Measurements from ENCODE around the gene LPO. TPM values are rescaled to one million over a fixed set of nuclear protein-coding genes. Genes with fewer than 3 reads are reported as not detected.

The LPO gene
- total RNA-seq, 1 experiment from 2014 or later, result not detected

DNA sequence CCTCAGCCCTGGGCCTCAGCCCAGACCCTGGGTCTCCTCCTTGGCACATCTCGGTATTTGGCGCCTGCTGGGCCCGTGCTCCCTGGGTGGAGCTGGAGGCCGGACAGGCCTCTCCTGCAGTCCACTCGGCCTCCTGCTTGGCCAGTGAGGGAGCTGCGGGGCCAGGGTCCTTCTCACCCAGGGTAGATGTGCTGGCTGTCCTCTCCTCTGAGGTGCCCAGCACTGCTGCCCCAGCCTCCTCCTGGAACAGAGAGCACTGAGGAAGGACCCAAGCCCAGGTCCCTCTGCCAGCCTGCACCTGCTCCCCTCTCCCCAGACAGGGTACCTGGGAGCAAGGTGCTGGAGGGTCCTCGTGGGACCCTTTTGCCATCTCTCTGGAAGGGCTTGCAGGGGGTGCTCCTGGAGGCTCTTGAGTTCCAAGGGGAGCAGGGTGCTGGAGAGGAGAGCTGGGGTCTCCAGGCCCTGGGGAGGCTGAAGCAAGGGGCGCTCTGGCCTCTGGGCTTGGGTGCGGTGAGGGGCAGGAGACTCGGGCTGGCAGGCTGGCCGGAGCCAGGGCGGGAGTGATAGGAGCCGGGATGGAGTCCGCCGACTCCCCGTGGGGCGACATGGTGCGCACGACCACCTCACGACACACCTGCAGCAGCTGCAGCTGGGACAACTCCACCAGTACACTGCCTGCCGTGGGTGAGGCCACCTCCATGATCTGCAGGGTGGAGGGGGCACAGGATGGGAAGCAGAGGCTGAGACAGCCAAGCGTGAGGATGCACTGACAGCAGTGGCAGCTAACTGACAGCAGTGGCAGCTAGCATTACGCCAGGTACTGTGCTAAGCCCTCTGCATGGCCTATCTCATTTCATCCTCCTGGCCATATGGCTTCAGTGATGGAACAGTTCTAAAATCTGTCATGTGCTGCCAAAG is 72.4 kb downstream of the LPO start:
- Histone ChIP-seq H3K27me3 (replicated peaks) (peaks cover 71% of the 10 kb centered on the region), H3K9me3 (replicated peaks) (no peaks in the 10 kb centered on the region; the same call in 1 of the 2 replicates), H3K4me1 (replicated peaks) (no peaks in the 10 kb centered on the region), H3K27ac (no peak overlapping the region), H3K4me3 (no peak overlapping the region), H3K36me3 (no peaks in the 10 kb centered on the region)
- peak in 1 of 2 experiments; percentile 45 for DNase-seq (ENCODE audit: low read depth in 1 of 2, low spot score in 2 of 2)

DNA sequence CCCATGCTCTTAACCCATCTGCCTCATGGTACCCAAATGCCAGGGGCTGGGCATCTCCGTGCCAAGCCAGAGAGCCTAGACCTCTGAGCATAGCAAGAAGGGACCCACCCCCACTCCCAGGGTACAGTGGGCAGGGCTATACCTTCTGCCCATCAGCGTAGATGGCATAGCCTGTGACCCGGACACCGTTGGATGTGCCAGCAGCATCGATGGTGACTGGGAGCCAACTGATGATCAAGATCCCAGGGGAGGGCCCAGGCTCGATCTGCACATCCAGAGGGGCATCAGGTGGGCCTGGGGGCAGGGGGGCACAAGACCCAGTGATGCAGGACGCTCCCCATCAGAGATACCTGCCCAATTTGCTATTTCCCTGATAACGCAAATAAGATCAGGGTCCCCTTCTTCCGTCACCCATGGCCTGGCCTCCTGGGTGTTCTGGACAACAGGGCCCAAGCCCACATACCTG is 73.1 kb downstream of the LPO start:
- H3K4me3 ChIP-seq, result no peak overlapping the region
- H3K9me3 ChIP-seq (replicated peaks), result no peaks in the 10 kb centered on the region; the same call in 1 of the 2 replicates
- no peaks in the 10 kb centered on the region for H3K4me1 ChIP-seq (replicated peaks)
- H3K36me3 ChIP-seq, result no peaks in the 10 kb centered on the region
- peak in 1 of 2 experiments; percentile 40 for DNase-seq (ENCODE audit: low read depth in 1 of 2, low spot score in 2 of 2)
- H3K27ac ChIP-seq, result no peak overlapping the region
- peaks cover 65% of the 10 kb centered on the region for H3K27me3 ChIP-seq (replicated peaks)

DNA sequence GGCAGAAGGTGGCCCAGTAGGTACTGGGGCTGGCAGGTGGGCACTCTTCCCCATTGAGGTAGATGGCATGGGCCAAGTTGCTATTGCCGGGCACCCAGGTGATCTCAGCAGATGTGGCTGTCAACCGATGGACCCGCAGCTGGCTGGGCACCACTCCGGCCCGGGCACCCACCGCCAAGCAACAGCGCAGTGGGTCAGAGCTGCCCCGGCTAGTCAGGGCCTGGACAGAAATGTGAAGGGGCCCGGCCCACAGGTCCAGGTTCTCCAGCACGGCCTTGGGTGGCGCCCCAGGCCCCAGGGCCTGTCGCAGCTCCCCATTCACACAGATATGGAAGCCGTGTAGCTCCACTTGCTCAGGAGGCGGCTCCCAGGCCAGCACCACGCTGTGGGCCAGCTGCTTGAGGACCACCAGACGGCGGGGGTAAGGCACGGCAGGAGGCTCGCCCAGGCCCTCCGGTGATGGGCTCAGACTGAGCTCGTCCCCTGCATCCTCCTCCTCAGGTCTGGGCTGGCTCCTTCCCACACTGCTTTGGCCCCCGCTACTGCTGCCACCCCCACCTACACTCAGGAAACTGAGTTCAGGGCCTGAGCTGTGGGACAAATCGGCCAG is 73.7 kb downstream of the LPO start:
- peak in 1 of 2 experiments; percentile 45 for DNase-seq (ENCODE audit: low read depth in 1 of 2, low spot score in 2 of 2)
- H3K4me1 ChIP-seq (replicated peaks), result no peaks in the 10 kb centered on the region
- no peak overlapping the region for H3K27ac ChIP-seq
- H3K27me3 ChIP-seq (replicated peaks), result peaks cover 58% of the 10 kb centered on the region
- H3K9me3 ChIP-seq (replicated peaks), result no peaks in the 10 kb centered on the region; the same call in 1 of the 2 replicates
- H3K4me3 ChIP-seq, result no peak overlapping the region
- H3K36me3 ChIP-seq, result no peaks in the 10 kb centered on the region

DNA sequence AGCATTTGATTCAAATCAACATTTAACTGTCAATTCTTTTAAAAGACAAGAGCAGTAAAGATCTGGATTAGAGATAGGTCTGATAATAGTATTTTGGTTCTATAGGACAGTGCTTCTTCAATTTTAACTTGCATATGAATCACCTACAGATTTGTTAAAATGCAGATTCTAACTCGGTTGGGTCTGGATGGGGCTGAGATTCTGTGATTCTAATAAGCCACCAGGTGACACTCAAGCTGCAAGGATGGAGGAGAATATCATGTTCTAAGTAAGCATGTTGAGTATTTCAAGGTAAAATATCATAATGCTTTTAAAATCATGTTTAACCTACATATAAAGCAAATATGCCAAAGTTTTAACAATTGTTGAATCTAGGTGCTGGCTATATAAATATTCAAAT is 74.4 kb downstream of the LPO start:
- Histone ChIP-seq H3K27me3 (replicated peaks) (peaks cover 52% of the 10 kb centered on the region), H3K4me1 (replicated peaks) (no peaks in the 10 kb centered on the region), H3K27ac (no peak overlapping the region), H3K4me3 (no peak overlapping the region), H3K36me3 (no peaks in the 10 kb centered on the region), H3K9me3 (replicated peaks) (no peaks in the 10 kb centered on the region)
- no peak for DNase-seq (ENCODE audit: low read depth in 1 of 2, low spot score in 2 of 2)

DNA sequence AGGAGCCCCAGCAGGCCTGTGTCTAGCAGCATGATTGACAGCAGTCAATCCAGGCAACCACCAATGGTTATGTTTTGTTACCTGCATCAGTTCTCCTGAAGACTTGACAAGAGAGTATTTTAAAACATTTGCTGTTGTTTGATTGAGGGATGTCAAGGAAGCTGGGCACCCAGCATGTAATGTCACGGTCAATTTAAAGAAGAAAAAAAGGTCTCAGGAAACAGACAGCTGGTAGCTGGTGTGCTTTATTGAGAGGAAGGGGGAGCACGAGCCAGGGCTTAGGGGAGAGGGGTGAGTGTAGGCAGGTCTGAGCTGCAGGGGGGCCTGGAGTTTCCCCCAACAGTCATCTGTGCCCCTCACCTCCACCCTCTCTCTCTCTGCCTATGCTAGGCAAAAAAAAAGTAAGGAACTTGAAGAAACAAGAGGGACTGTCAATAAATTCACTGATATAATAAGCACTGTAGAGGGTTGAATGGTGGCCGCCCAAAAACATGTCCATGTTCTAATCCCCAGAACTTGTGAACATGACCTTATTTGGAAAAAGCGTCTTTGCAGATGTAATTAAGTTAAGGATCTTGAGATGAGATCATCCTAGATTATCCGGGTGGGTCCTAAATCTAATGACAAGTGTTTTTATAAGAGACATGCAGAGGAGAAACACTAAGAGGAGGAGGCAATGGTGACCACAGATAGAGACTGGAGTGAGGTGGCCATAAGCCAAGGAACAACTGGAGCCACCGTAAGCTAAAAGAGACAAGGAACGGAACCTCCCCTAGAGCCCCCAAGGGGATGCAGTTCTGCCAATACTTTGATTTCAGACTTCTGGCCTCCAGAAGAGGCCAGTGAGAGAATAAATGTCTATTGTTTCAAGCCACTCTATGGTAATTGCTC is 75.7 kb downstream of the LPO start:
- Histone ChIP-seq H3K27me3 (replicated peaks) (peaks cover 42% of the 10 kb centered on the region), H3K4me1 (replicated peaks) (no peaks in the 10 kb centered on the region), H3K9me3 (replicated peaks) (no peaks in the 10 kb centered on the region), H3K36me3 (no peaks in the 10 kb centered on the region), H3K4me3 (no peak overlapping the region), H3K27ac (no peak overlapping the region)
- peak in 1 of 2 experiments; percentile 24 for DNase-seq (ENCODE audit: low read depth in 1 of 2, low spot score in 2 of 2)

DNA sequence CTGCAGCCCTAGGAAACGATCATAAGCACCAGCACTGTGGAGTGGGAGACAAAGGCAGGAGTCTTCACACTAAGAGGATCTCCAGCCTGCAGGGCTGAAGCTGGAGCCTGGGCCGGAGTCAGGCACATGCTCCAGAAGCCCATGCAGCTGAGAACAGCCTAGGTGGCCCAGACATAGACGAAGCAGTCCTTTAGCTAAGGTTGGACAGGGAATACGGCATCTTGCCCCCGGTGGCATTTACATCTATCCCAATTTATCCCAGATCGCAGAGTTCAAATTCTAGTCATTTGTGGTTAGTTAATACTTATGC is 76.3 kb downstream of the LPO start:
- Histone ChIP-seq H3K4me3 (no peak overlapping the region), H3K4me1 (replicated peaks) (no peaks in the 10 kb centered on the region), H3K9me3 (replicated peaks) (no peaks in the 10 kb centered on the region), H3K36me3 (no peaks in the 10 kb centered on the region), H3K27ac (no peak overlapping the region), H3K27me3 (replicated peaks) (peaks cover 38% of the 10 kb centered on the region)
- DNase-seq (ENCODE audit: low read depth in 1 of 2, low spot score in 2 of 2), result peak in 1 of 2 experiments; percentile 34

DNA sequence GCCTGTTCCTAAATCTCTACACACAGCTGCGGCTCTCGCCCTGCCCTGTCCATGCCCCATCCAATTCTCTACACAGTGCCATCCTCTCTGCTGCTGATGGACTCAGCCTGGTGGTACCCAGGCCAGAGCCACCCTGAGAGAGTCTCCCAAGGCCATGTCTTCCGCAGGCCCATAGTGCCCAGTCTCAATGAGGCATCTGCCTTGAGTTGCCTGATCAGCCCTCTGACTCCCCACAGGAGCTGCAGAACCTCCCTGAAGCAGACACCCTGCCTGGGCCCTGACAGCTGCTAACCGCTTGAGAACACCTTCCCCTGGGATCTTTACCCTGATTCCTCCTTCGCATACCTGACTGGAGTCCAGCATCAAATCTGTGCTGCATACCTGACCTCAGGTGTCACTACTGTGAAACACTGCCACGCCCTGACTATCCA is 76.9 kb downstream of the LPO start:
- Histone ChIP-seq H3K9me3 (replicated peaks) (no peaks in the 10 kb centered on the region), H3K4me1 (replicated peaks) (no peaks in the 10 kb centered on the region), H3K4me3 (no peak overlapping the region), H3K27me3 (replicated peaks) (peaks cover 34% of the 10 kb centered on the region), H3K36me3 (no peaks in the 10 kb centered on the region), H3K27ac (no peak overlapping the region)
- DNase-seq (ENCODE audit: low read depth in 1 of 2, low spot score in 2 of 2), result peak in 1 of 2 experiments; percentile 40

DNA sequence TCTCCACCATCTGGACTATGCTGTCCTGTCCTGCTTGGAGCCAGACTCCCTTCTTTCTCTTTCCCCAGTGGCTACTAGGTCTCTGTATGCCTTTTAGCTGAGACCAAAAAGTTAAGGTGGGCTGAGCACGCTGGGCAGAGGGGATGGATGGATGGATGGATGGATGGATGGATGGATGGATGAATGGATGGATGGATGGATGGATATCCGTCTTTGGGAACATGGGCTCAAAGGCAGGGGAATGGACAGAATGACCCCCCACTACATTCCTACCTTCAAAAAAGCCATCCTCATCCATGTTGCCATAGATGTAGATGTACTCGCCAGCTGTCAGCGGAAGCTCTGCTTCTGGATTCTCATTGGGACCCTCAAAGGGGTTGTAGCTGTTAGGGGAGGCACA is 77.4 kb downstream of the LPO start:
- H3K27ac ChIP-seq, result no peak overlapping the region
- peaks cover 35% of the 10 kb centered on the region for H3K27me3 ChIP-seq (replicated peaks)
- no peaks in the 10 kb centered on the region for H3K9me3 ChIP-seq (replicated peaks)
- DNase-seq (ENCODE audit: low read depth in 1 of 2, low spot score in 2 of 2), result no peak
- H3K4me3 ChIP-seq, result no peak overlapping the region
- no peaks in the 10 kb centered on the region for H3K36me3 ChIP-seq
- H3K4me1 ChIP-seq (replicated peaks), result no peaks in the 10 kb centered on the region

DNA sequence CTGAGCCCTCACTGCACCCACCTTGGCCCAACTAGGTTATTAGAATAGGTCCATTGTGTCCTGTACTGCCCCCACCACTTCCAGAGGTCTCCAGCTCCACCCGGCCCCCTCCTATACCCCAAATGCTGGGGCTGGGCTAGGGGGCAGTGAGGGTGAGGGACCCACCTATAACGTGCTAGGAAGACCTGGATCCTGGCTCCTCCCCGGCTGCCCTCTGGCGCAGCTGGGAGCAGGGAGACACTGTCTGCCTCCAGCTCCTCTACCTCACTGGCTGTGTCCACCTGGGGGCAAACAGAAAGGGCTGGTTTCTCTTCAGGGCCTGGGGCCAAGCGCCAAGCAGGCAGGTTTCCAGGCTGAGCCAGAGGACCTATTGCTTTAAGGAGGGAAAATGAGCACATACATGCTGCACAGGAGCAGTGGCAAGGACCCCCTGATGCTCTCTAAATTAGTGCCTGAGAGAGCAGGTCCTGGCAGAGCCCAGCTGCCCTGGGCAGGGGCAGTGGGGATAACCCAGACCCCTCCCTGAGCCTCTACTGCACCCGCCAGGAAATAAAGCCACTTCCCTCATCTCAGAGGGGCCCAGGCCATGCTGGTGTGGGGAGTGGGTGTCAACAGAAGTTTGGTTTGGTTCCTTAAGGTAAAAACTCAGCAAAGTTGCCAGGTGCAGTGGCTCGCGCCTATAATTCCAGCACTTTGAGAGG is 78.0 kb downstream of the LPO start:
- DNase-seq (ENCODE audit: low read depth in 1 of 2, low spot score in 2 of 2), result peak in 1 of 2 experiments; percentile 42
- H3K27ac ChIP-seq, result no peak overlapping the region
- no peak overlapping the region for H3K4me3 ChIP-seq
- H3K27me3 ChIP-seq (replicated peaks), result peaks cover 35% of the 10 kb centered on the region
- H3K36me3 ChIP-seq, result no peaks in the 10 kb centered on the region
- no peaks in the 10 kb centered on the region for H3K4me1 ChIP-seq (replicated peaks)
- H3K9me3 ChIP-seq (replicated peaks), result no peaks in the 10 kb centered on the region

DNA sequence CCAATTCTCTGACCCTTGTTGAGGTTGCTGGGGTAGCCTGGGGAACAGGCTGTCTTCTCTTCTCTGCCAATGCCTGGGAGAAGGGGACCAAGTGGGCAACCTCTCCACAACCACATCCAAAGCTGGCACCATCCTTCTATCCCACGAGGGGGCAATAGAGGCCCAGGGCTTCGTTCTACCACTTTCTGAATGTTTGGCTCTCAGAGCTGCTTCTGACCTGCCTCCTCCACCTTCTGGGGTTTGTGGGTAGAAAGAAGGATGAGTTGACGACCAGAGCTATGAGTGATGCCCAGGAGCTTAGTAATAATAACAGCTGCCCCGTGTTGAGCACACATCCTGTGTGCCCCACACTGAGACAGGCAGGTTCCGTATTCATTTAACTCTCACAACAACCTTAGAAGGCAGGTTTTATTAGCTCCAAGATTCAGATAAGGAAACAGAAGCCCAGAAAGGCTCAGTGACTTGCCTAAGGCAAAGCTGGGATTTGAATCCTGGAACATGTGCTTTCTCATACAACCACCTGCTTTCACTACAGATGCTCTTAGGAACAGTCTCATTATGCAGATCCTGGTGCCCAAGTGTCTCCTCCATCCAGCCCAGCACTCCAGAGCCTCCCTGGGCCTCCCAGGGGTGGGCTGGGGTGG is 79.2 kb downstream of the LPO start:
- H3K4me3 ChIP-seq, result no peak overlapping the region
- peak; percentile 44 to 52 for DNase-seq (ENCODE audit: low read depth in 1 of 2, low spot score in 2 of 2)
- no peak overlapping the region for H3K27ac ChIP-seq
- no peaks in the 10 kb centered on the region for H3K9me3 ChIP-seq (replicated peaks)
- H3K4me1 ChIP-seq (replicated peaks), result no peaks in the 10 kb centered on the region
- peaks cover 32% of the 10 kb centered on the region for H3K27me3 ChIP-seq (replicated peaks)
- H3K36me3 ChIP-seq, result no peaks in the 10 kb centered on the region

DNA sequence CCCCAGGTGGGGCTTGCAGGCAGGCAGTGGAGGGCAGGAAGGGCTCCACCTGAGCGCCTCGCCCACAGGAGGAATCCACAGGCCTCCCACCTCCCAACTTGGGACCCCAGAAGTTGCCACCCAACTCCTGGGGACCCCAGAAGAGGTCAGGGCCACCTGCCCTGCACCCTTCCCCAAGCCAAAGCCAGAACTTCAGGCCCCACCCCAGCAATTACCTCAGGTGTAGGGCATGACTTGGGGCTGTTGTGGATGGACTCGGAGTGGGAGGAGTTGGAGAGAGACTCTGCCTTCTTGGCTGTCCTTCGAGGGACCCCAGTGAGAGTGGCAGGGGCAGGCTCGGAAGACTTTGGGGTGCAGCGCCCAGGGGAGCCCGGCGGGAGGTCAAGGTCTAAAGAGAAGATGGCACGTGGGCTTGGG is 79.7 kb downstream of the LPO start:
- Histone ChIP-seq H3K27me3 (replicated peaks) (peaks cover 32% of the 10 kb centered on the region), H3K36me3 (no peaks in the 10 kb centered on the region), H3K9me3 (replicated peaks) (no peaks in the 10 kb centered on the region), H3K4me1 (replicated peaks) (no peaks in the 10 kb centered on the region), H3K4me3 (no peak overlapping the region), H3K27ac (no peak overlapping the region)
- no peak for DNase-seq (ENCODE audit: low read depth in 1 of 2, low spot score in 2 of 2)

Measured in SJSA1 (cell line).